Measurements from ENCODE around the gene APLP2. TPM values are rescaled to one million over a fixed set of nuclear protein-coding genes. Genes with fewer than 3 reads are reported as not detected.

APLP2 gene
- total and polyA plus RNA-seq, 3 donors from 2014 or later: 105 to 159 (median 130) TPM

GRCh38 chr11:130114726-130115125 is 45.0 kb downstream of the APLP2 start:
- intact Hi-C loops (cut with DNase I; ENCODE audit: low total_unique reads): no loop called here
- H3K27ac ChIP-seq: no peak overlapping the region
- no peaks in the 10 kb centered on the region for H3K9me3 ChIP-seq
- 91 to 97% methylated on average over 4 of the region's 4 CpGs for WGBS, 2 donors
- no peak for DNase-seq
- no peaks in the 10 kb centered on the region for H3K36me3 ChIP-seq (ENCODE audit: low read depth, missing control alignments)
- H3K4me3 ChIP-seq: no peak overlapping the region
- H3K27me3 ChIP-seq: no peaks in the 10 kb centered on the region
- no peaks in the 10 kb centered on the region for H3K4me1 ChIP-seq
- TF ChIP-seq CTCF (IDR thresholded peaks at IDR 0.05): no peak
- no peak for TF ChIP-seq POLR2A (IDR thresholded peaks at IDR 0.05)

GRCh38 chr11:130115218-130115617 is 45.5 kb downstream of the APLP2 start:
- H3K9me3 ChIP-seq: no peaks in the 10 kb centered on the region
- DNase-seq: no peak
- no peaks in the 10 kb centered on the region for H3K4me1 ChIP-seq
- no peak overlapping the region for H3K27ac ChIP-seq
- H3K27me3 ChIP-seq: no peaks in the 10 kb centered on the region
- no peak for TF ChIP-seq CTCF (IDR thresholded peaks at IDR 0.05)
- TF ChIP-seq POLR2A (IDR thresholded peaks at IDR 0.05): no peak
- 73 to 82% methylated on average over 2 of the region's 2 CpGs for WGBS, 2 donors
- no peak overlapping the region for H3K4me3 ChIP-seq
- intact Hi-C loops (cut with DNase I; ENCODE audit: low total_unique reads): no loop called here
- H3K36me3 ChIP-seq (ENCODE audit: low read depth, missing control alignments): no peaks in the 10 kb centered on the region

GRCh38 chr11:130118165-130118564 is 48.5 kb downstream of the APLP2 start:
- 84 to 88% methylated on average over 2 of the region's 2 CpGs for WGBS, 2 donors
- Histone ChIP-seq H3K36me3 (ENCODE audit: low read depth, missing control alignments) (no peaks in the 10 kb centered on the region), H3K9me3 (no peaks in the 10 kb centered on the region), H3K27ac (no peak overlapping the region), H3K4me1 (no peaks in the 10 kb centered on the region), H3K4me3 (no peak overlapping the region), H3K27me3 (no peaks in the 10 kb centered on the region)
- intact Hi-C loops (cut with DNase I; ENCODE audit: low total_unique reads): no loop called here
- DNase-seq: no peak
- TF ChIP-seq POLR2A (IDR thresholded peaks at IDR 0.05) (no peak), CTCF (IDR thresholded peaks at IDR 0.05) (no peak)

- intact Hi-C loops (cut with DNase I; ENCODE audit: low total_unique reads): no loop called here
- Histone ChIP-seq H3K27me3 (no peaks in the 10 kb centered on the region), H3K9me3 (no peaks in the 10 kb centered on the region), H3K36me3 (ENCODE audit: low read depth, missing control alignments) (no peaks in the 10 kb centered on the region), H3K4me1 (no peaks in the 10 kb centered on the region), H3K27ac (no peak overlapping the region), H3K4me3 (no peak overlapping the region)
- no peak for DNase-seq
- TF ChIP-seq CTCF (IDR thresholded peaks at IDR 0.05): no peak
- TF ChIP-seq POLR2A (IDR thresholded peaks at IDR 0.05): no peak
- WGBS, 2 donors: 94 to 96% methylated on average over 9 of the region's 9 CpGs
These were observed 49.1 kb downstream of the APLP2 start for GRCh38 chr11:130118636-130119387.

- H3K9me3 ChIP-seq: no peaks in the 10 kb centered on the region
- no peak overlapping the region for H3K27ac ChIP-seq
- TF ChIP-seq CTCF (IDR thresholded peaks at IDR 0.05): no peak
- TF ChIP-seq POLR2A (IDR thresholded peaks at IDR 0.05): no peak
- no peaks in the 10 kb centered on the region for H3K36me3 ChIP-seq (ENCODE audit: low read depth, missing control alignments)
- H3K27me3 ChIP-seq: no peaks in the 10 kb centered on the region
- no peak overlapping the region for H3K4me3 ChIP-seq
- H3K4me1 ChIP-seq: no peaks in the 10 kb centered on the region
- 93 to 97% methylated on average over 5 of the region's 5 CpGs for WGBS, 2 donors
- DNase-seq: no peak
- intact Hi-C loops (cut with DNase I; ENCODE audit: low total_unique reads): no loop called here
These were observed 50.4 kb downstream of the APLP2 start for GRCh38 chr11:130120045-130120444.

All from testis (tissue), 3 donors.